Measurements from ENCODE around the gene SEC24D.

SEC24D gene

DNA sequence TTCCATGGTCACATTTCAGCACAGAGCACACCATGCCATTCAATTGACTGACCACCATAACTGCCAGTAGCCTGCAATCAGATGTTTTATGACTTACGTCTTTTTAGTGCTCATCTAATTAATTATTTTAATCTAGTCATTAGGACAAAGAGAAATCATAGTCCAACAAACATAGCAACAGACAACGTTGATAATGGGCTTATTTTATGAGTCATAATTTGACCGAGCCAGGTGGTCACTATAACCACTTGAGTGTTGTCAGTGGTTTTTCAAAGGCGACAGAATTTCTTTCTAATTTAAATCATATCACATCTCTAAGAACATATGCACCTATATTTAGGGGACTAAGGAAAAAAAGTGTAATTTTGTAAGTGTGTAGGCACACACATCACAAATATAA lies 1.9 kb downstream of the SEC24D start:
- DNase-seq (ENCODE audit: low spot score), result no peak
- peak overlapping the region; percentile 41 for H3K4me3 ChIP-seq
- peak overlapping the region in 1 of 2 donors; percentile 93 for H3K27ac ChIP-seq

DNA sequence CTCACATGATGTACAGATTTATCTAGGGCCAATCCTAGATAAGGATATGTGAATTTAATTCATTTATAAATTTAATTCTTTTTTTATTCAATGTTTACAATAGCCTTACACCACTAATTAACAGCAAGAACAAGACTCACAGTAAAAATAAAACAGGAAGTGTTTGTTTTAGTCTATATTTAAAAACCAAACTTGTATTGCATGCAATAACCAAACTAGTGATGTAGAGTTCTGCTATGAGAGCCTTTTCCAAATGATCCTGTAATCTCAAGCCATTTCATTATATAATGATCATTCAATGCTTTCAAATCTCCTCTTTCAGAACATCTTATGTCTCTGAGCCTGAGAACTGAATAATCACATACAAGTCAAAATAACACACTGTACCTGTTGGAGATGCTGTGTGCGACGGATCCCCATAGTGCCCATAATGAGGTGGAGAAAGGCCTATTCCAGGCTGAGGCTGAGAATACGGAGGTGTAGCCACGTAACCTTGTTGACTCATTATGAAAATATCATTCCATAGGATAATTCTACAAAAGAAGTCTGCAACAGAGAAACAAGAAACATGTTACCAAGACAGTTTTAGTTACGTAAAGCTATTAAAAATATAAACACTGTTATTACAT lies 2.6 kb downstream of the SEC24D start:
- H3K27ac ChIP-seq, result no peak overlapping the region
- H3K4me3 ChIP-seq, result peak overlapping the region; percentile 41
- DNase-seq (ENCODE audit: low spot score), result no peak
- TF ChIP-seq, protein P1, sequence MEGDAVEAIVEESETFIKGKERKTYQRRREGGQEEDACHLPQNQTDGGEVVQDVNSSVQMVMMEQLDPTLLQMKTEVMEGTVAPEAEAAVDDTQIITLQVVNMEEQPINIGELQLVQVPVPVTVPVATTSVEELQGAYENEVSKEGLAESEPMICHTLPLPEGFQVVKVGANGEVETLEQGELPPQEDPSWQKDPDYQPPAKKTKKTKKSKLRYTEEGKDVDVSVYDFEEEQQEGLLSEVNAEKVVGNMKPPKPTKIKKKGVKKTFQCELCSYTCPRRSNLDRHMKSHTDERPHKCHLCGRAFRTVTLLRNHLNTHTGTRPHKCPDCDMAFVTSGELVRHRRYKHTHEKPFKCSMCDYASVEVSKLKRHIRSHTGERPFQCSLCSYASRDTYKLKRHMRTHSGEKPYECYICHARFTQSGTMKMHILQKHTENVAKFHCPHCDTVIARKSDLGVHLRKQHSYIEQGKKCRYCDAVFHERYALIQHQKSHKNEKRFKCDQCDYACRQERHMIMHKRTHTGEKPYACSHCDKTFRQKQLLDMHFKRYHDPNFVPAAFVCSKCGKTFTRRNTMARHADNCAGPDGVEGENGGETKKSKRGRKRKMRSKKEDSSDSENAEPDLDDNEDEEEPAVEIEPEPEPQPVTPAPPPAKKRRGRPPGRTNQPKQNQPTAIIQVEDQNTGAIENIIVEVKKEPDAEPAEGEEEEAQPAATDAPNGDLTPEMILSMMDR (IDR thresholded peaks at IDR 0.05), result no peak

More for the DNA sequence above, 1.9 kb downstream of the SEC24D start:
- TF ChIP-seq, protein P1 (IDR thresholded peaks at IDR 0.05), result no peak

DNA sequence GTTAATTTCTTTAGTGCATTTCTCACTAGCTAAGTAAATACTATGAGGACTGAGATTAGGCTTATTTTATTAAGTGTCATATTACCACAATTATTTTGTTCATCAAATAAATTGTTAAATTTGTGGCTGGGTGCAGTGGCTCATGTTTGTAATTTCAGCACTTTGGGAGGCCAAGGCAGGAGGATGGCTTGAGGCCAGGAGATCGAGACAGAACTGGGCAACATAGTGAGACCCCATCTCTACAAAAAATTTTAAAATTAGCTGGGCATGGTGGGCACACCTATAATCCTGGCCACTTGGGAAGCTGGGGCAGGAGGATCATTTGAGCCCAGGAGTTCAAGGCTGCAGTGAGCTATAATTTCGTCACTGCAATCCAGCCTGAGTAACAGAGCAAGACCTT lies 6.8 kb downstream of the SEC24D start:
- H3K4me3 ChIP-seq, result no peak overlapping the region
- no peak overlapping the region for H3K27ac ChIP-seq
- no peak for DNase-seq (ENCODE audit: low spot score)
- TF ChIP-seq, protein P1 (IDR thresholded peaks at IDR 0.05), result no peak

DNA sequence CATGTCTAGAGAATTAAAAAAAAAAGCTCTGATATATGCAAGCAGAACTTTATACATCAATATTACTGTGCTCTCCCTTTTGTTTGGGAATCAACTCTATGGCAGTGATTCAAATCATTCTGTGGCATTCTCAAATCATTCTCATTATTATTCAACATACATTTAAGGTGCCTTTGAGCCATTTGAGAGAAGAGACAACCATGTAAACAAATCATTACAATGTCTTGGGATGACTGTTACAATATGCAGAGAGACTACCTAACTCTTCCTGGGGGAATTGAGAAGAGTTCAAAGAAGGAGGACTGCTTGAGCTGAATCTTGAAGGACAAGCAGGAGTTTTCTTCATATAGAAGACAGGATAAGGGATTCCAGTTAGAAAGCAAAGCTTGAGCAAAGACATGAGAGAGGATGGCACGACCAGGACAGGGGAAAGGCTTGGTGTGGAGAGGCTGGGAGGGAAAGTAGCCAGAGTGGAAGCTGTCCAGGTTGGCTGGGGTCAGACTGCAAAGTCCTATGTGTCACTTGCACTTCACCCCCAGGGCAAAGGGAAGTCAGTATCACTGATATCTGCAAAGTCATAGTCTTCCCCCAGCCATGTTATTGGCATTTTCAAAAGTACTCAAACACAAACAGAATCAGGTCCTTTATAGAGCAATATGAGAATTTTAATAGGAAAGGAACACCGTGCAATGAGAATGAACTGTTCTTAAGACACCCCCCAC lies 9.0 kb downstream of the SEC24D start:
- TF ChIP-seq, protein P1 (IDR thresholded peaks at IDR 0.05), result no peak
- DNase-seq (ENCODE audit: low spot score), result no peak
- Histone ChIP-seq H3K27ac (peak overlapping the region in 1 of 2 donors; percentile 26), H3K4me3 (peak overlapping the region; percentile 46)

DNA sequence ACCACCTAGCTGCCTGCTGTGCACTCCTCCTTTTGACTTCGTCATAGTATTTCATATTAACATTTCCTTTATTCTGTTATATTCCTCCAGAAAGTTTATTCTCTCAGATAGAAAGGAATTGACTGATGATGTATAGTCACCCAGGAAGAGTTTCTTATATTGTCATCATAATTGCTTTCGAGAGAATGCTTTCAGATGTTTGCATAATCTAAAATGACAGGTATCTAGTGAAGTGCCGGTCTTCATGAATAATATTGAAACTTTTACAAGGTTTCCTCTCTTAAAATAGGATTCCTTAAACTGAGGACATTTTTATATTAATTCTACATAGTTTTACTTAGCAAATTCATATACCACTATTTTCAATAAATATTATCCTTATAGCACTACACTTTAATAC lies 10.1 kb downstream of the SEC24D start:
- Histone ChIP-seq H3K27ac (no peak overlapping the region), H3K4me3 (peak overlapping the region; percentile 8)
- TF ChIP-seq, protein P1 (IDR thresholded peaks at IDR 0.05), result no peak
- DNase-seq (ENCODE audit: low spot score), result no peak

DNA sequence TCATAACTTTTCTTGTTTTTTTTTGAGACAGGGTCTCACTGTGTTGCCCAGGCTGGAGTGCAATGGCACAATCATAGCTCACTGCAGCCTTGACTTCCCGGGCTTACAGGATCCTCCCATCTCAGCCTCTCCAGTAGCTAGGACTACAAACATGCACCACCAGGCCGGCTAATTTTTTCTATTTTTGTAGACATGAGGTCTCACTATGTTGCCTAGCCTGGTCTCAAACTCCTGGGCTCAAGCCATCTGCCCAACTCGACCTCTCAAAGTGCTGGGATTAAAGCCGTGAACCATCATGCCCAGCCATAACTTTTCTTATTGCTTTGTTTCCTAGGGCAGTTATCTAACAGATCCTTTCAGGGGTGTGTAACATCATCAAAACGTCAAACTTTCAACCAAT lies 11.8 kb downstream of the SEC24D start:
- H3K4me3 ChIP-seq, result no peak overlapping the region
- TF ChIP-seq, protein P1 (IDR thresholded peaks at IDR 0.05), result no peak
- DNase-seq (ENCODE audit: low spot score), result no peak
- H3K27ac ChIP-seq, result no peak overlapping the region

DNA sequence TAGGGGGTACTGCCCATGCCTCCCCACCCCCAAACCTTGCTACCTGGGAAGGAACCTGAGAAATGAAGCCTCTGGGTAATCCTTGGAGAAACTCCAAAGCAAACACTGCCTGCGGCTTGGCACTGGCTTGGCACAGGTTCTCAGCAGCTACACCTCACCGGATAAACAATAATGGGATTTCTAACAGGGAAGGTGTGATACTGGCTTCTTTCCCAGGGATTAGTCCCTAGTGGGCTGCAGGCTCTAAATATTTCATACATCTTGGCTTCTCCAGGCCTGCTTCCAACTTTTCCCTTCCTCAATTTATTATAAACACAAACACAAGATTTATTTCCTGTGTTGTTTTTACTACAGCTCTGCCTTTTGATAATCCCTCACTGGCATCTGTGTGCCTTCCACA lies 12.5 kb downstream of the SEC24D start:
- Histone ChIP-seq H3K27ac (no peak overlapping the region), H3K4me3 (no peak overlapping the region)
- TF ChIP-seq, protein P1 (IDR thresholded peaks at IDR 0.05), result no peak
- DNase-seq (ENCODE audit: low spot score), result no peak
